ENCODE data around the gene FTL. TPM values are rescaled to one million over a fixed set of nuclear protein-coding genes. Genes with fewer than 3 reads are reported as not detected.

FTL gene
- polyA plus RNA-seq, 2 of the 4 experiments (the other 2 are of a cell fraction): 4,743 to 13,930 TPM

DNA sequence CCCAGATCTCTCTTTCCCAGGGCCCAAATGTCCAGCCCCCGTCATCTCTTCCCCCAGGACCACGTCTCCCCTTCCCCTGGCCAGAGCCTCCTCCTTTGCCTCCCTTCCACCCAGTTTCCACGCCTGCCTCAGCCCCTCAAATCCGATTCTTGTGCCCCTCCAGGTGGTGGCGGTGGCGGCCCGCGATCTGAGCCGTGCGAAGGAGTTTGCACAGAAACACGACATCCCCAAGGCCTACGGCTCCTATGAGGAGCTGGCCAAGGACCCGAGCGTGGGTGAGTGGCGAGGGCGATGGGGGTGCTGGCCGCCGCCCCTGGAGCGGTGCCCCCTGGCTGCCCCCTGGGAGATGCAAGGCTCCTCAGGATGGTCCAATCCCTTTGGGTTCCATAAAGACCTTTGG lies 30.3 kb upstream of the FTL start:
- Histone ChIP-seq H3K4me3 (no peak overlapping the region), H3K27ac (no peak overlapping the region), H3K9me3 (no peaks in the 10 kb centered on the region), H3K4me1 (peaks cover 6% of the 10 kb centered on the region; the same call in 2 of the 3 replicates), H3K4me2 (no peak overlapping the region)
- CTCF ChIA-PET: interaction anchor here (1.3 to 2.5 kb wide), 4 partner anchors 10 to 36 kb away, joined by 3 to 9 read pairs (median 3); no protein-coding TSS in a partner anchor
- FAIRE-seq (no peak), ATAC-seq (no peak), DNase-seq (ENCODE audit: low read depth in 1 of 2, low spot score in 1 of 2) (no peak)
- POLR2A ChIA-PET: no interaction called here
- TF ChIP-seq, protein P1, sequence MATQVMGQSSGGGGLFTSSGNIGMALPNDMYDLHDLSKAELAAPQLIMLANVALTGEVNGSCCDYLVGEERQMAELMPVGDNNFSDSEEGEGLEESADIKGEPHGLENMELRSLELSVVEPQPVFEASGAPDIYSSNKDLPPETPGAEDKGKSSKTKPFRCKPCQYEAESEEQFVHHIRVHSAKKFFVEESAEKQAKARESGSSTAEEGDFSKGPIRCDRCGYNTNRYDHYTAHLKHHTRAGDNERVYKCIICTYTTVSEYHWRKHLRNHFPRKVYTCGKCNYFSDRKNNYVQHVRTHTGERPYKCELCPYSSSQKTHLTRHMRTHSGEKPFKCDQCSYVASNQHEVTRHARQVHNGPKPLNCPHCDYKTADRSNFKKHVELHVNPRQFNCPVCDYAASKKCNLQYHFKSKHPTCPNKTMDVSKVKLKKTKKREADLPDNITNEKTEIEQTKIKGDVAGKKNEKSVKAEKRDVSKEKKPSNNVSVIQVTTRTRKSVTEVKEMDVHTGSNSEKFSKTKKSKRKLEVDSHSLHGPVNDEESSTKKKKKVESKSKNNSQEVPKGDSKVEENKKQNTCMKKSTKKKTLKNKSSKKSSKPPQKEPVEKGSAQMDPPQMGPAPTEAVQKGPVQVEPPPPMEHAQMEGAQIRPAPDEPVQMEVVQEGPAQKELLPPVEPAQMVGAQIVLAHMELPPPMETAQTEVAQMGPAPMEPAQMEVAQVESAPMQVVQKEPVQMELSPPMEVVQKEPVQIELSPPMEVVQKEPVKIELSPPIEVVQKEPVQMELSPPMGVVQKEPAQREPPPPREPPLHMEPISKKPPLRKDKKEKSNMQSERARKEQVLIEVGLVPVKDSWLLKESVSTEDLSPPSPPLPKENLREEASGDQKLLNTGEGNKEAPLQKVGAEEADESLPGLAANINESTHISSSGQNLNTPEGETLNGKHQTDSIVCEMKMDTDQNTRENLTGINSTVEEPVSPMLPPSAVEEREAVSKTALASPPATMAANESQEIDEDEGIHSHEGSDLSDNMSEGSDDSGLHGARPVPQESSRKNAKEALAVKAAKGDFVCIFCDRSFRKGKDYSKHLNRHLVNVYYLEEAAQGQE (IDR thresholded peaks at IDR 0.05): no peak
- TF ChIP-seq HEYL (CRISPR knock-in tag; IDR thresholded peaks at IDR 0.05) (no peak), RAD21 (conservative IDR thresholded peaks at IDR 0.05 in 1 of 2, IDR thresholded peaks at IDR 0.05 in 1 of 2) (peak in 1 of 2 experiments; percentile 50; a peak in 2 of 5 replicates)
- TF ChIP-seq, protein P2, sequence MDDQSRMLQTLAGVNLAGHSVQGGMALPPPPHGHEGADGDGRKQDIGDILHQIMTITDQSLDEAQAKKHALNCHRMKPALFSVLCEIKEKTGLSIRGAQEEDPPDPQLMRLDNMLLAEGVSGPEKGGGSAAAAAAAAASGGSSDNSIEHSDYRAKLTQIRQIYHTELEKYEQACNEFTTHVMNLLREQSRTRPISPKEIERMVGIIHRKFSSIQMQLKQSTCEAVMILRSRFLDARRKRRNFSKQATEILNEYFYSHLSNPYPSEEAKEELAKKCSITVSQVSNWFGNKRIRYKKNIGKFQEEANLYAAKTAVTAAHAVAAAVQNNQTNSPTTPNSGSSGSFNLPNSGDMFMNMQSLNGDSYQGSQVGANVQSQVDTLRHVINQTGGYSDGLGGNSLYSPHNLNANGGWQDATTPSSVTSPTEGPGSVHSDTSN (IDR thresholded peaks at IDR 0.05): no peak
- 90% methylated on average over 19 of the region's 19 CpGs for WGBS (ENCODE audit: missing lambda C conversion rate)

DNA sequence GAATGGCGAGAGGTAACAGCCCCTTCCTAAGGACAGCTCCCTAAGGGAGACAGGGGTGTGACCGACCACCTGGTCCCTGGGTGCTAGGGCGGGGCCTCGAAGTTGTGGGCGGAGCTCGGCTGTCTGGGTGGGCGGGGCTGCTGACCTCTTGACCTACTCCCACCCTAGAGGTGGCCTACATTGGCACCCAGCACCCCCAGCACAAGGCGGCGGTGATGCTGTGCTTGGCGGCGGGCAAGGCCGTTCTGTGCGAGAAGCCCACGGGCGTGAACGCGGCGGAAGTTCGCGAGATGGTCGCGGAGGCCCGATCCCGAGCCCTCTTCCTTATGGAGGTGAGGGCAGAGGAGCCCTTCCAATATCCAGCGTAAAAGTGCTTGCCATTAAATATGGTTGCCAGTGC lies 29.2 kb upstream of the FTL start:
- Histone ChIP-seq H3K4me2 (no peak overlapping the region), H3K4me3 (no peak overlapping the region), H3K27ac (no peak overlapping the region), H3K4me1 (peaks cover 6% of the 10 kb centered on the region; the same call in 2 of the 3 replicates), H3K9me3 (peaks cover 5% of the 10 kb centered on the region)
- TF ChIP-seq CEBPB (IDR thresholded peaks at IDR 0.05) (no peak), NFE2L2 (conservative IDR thresholded peaks at IDR 0.05; ENCODE audit: low read length) (no peak), FOSB (CRISPR knock-in tag; IDR thresholded peaks at IDR 0.05) (no peak), PHF8 (IDR thresholded peaks at IDR 0.05; ENCODE audit: borderline replicate concordance, low read depth) (no peak), ZC3H11A (IDR thresholded peaks at IDR 0.05) (no peak), MYC (IDR thresholded peaks at IDR 0.05; ENCODE audit: borderline replicate concordance, low read length) (no peak), RARB (CRISPR knock-in tag; IDR thresholded peaks at IDR 0.05) (no peak), EHF (CRISPR knock-in tag; IDR thresholded peaks at IDR 0.05) (no peak), RCOR1 (IDR thresholded peaks at IDR 0.05; ENCODE audit: low read depth, low read length) (no peak)
- TF ChIP-seq, protein P3, sequence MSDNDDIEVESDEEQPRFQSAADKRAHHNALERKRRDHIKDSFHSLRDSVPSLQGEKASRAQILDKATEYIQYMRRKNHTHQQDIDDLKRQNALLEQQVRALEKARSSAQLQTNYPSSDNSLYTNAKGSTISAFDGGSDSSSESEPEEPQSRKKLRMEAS (IDR thresholded peaks at IDR 0.05): no peak
- TF ChIP-seq, protein P1 (IDR thresholded peaks at IDR 0.05): no peak
- POLR2A ChIA-PET: no interaction called here
- FAIRE-seq (no peak), ATAC-seq (no peak), DNase-seq (ENCODE audit: low read depth in 1 of 2, low spot score in 1 of 2) (no peak)
- WGBS (ENCODE audit: missing lambda C conversion rate): 88% methylated on average over 25 of the region's 25 CpGs
- CTCF ChIA-PET: interaction anchor here (1.3 to 2.5 kb wide), 4 partner anchors 11 to 35 kb away, joined by 3 to 9 read pairs (median 3); no protein-coding TSS in a partner anchor
